HPDE6-E6E7 (cell line): Measurements from ENCODE around the gene C11orf98.
A peak's percentile ranks its signal among the peaks of the same experiment; 100 is the strongest.
"Not testable (repeated sequence)": the region's sequence is repeated elsewhere in the genome, so short reads cannot be mapped to it uniquely, and the experiment has no call there.

Experiments used
- DNase-seq: peaks from one replicate; pipeline ENCODE4 v3.0.0; 2011; ENCODE audit warnings: missing footprints; ENCODE audit errors: extremely low spot score

The C11orf98 gene

DNA sequence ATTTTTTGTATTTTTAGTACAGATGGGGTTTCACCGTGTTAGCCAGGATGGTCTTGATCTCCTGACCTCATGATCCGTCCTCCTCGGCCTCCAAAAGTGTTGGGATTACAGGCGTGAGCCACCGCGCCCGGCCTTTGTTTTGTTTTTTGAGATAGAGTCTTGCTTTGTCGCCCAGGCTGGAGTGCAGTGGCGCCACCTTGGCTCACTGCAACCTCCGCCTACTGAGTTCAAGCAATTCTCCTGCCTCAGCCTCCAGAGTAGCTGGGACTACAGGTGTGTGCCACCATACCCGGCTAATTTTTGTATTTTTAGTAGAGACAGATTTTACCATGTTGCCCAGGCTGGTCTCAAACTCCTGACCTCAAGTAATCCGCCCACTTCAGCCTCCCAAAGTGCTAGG lies 14.7 kb downstream of the C11orf98 start:
- DNase-seq: not testable (repeated sequence)

DNA sequence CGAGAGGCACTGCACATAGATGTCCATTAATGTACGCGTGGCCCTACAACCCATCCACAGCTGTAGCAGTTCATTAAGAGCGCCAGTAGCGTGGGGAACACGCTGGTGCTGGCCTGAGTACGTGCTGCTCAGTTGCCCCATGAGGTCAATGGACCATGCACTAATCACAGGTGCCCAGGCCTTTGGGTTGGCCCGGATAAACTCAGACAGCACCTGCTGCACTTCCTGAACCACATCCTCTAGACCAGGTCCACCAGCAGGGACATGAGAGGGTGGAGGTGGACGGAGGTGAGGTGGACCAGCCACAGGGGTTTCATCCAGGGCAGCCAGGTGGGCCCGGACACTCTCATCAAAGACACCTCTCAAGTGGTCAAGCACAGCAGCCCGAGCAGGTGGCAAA lies 15.5 kb downstream of the C11orf98 start:
- DNase-seq: no peak

GRCh38 chr11:62648967-62649364 lies 16.0 kb downstream of the C11orf98 start:
- DNase-seq: no peak

- no peak for DNase-seq
Measured at GRCh38 chr11:62648185-62648966, 16.6 kb downstream of the C11orf98 start.

GRCh38 chr11:62647609-62648005 lies 17.4 kb downstream of the C11orf98 start:
- no peak for DNase-seq

GRCh38 chr11:62646825-62647608 lies 18.0 kb downstream of the C11orf98 start:
- no peak for DNase-seq

- DNase-seq: peak; percentile 100
Measured at GRCh38 chr11:62645946-62646824, 18.8 kb downstream of the C11orf98 start, which contains the start of gene GANAB. Gene GANAB, minus strand, starts transcription at chr11:62646613. Its CDS starts 14 bp downstream, at chr11:62646599.

GRCh38 chr11:62645671-62645945 lies 19.4 kb downstream of the C11orf98 start:
- DNase-seq: no peak

- no peak for DNase-seq
Measured at GRCh38 chr11:62644220-62644619, 20.8 kb downstream of the C11orf98 start.

- no peak for DNase-seq
Measured at GRCh38 chr11:62632492-62632891, 32.5 kb downstream of the C11orf98 start.

DNA sequence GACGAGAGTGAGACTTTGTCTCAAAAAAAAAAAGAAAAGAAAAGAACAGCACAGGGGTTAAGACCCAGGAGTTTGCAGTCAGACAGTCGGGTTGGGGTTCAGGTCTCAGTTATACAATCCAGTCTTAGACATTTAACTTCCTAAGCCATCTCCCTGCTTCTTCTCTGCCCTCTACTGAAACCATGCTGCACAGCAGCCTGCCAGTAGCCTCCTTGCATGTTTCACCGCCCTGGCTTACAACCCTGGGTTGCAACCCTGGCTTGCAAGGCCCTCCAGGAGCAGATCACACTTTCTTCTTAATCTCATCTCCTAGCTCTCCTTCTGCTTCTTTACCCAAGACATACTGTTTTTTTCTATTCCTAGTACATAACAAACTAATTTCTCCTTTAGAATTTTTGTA lies 37.3 kb downstream of the C11orf98 start:
- no peak for DNase-seq

DNA sequence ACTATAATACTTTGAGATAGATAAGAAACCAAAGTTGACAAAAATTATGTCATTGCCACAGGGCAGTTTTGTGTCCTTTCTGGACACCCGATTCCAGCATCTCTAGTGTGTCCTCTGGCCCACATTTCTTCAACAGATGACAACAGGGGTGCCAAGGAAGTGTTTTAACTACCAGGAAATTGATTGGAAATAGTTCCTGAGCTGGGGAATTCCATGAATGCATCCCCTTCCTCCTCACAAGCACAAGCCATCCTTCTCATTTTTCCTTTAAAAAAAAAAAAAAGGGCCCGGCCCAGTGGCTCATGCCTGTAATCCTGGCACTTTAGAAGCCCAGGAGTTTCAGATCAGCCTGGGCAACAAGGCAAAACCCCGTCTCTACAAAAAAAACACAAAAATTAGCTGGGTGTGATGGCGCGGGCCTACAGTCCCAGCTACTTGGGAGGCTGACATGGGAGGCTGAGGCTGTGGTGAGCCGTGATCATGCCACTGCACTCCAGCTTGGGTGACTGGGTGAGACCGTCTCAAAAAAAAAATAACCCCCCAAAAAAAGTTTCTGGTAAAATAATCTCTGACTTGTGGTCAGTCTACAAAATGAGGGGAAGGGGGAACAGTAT lies 42.4 kb downstream of the C11orf98 start:
- DNase-seq: no peak

GRCh38 chr11:62621567-62622470 lies 43.2 kb downstream of the C11orf98 start, which contains the start of gene B3GAT3:
Gene B3GAT3, minus strand, starts transcription at chr11:62621986. Its CDS starts 39 bp downstream, at chr11:62621947.
- DNase-seq: peak; percentile 99

DNA sequence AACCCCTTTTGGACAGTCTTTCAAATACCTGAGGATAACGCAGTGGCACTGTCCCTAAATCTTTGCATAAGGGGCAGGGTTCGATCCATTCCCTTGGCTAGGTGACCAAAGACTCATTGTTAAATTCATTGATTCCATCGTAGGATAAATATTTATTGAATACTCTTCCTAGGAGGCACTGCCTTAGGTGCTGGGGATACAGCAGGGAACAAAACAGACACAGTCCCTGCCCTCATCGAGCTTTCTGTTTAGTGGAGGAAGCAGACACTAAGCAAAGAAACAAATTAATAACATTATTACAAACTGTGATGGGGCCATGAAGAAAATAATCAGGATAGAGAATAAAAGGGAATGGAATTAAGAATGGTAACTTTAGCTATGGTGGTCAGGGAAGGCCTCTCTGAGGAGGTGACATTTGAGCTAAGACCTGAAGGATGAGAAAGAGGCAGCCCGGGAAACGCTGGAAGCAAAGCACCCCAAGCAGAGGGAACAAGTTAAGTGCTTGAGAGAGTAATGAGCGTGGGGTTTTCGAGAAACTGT lies 43.9 kb downstream of the C11orf98 start:
- DNase-seq: no peak

GRCh38 chr11:62616957-62617356 lies 48.1 kb downstream of the C11orf98 start:
- DNase-seq: not testable (repeated sequence)

GRCh38 chr11:62615521-62615920 lies 49.5 kb downstream of the C11orf98 start:
- no peak for DNase-seq

GRCh38 chr11:62614275-62614674 lies 50.7 kb downstream of the C11orf98 start:
- peak; percentile 58 for DNase-seq

DNA sequence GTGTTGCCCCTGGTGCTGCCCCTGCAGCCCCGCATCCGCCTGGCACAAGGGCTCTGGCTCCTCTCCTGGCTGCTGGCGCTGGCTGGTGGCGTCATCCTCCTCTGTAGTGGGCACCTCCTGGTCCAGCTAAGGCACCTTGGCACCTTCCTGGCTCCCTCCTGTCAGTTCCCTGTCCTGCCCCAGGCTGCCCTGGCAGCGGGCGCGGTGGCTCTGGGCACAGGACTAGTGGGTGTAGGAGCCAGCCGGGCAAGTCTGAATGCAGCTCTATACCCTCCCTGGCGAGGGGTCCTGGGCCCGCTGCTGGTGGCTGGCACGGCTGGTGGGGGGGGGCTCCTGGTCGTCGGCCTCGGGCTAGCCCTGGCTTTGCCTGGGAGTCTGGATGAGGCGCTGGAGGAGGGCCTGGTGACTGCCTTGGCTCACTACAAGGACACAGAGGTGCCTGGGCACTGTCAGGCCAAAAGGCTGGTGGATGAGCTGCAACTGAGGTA lies 51.7 kb downstream of the C11orf98 start:
- no peak for DNase-seq
